Tibial nerve (tissue), 4 donors: ENCODE data around the gene TEX22. TPM values are rescaled to one million over a fixed set of nuclear protein-coding genes. Genes with fewer than 3 reads are reported as not detected.
"Not testable (repeated sequence)": the region's sequence is repeated elsewhere in the genome, so short reads cannot be mapped to it uniquely, and the experiment has no call there.

Experiments
- DNase-seq, 2 donors: peaks; one replicate each; pipeline ENCODE4 v3.0.0-alpha.2; 2019; ENCODE audit warnings: low spot score in 2 of 2
- H3K27ac ChIP-seq, 4 donors: fragments of 200-600 bp; sonication (generic) in 3 of 4; one replicate each; pipeline ENCODE4 v1.5.1; 2017 to 2019; ENCODE audit warnings: mild to moderate bottlenecking in 1 of 4
- H3K27me3 ChIP-seq, 2 donors: fragments of 200-600 bp; sonication (generic) in 1 of 2; one replicate each; pipeline versions ENCODE4 v1.5.1 to v1.6.0; 2017 to 2019
- H3K36me3 ChIP-seq, 3 donors: fragments of 200-600 bp; sonication (generic); one replicate each; pipeline ENCODE4 v1.5.1; 2018 to 2019
- H3K4me1 ChIP-seq, 4 donors: fragments of 200-600 bp; sonication (generic) in 3 of 4; one replicate each; pipeline ENCODE4 v1.5.1; 2017 to 2019
- H3K4me3 ChIP-seq, 4 donors: fragments of 200-600 bp; sonication (generic) in 3 of 4; one replicate each; pipeline ENCODE4 v1.5.1; 2017 to 2019; ENCODE audit warnings: mild to moderate bottlenecking in 1 of 4, moderate library complexity in 1 of 4
- H3K9me3 ChIP-seq, 4 donors: fragments of 200-600 bp; sonication (generic) in 3 of 4; one replicate each; pipeline ENCODE4 v1.5.1; 2017 to 2019
- CTCF ChIP-seq, 5 experiments: fragments of 200-600 bp in 3 of 5; fragments of 450-650 bp in 2 of 5; sonication (generic) in 3 of 5; IDR thresholded peaks; one replicate each; pipeline ENCODE4 v1.5.1; 2016 to 2019; ENCODE audit warnings: antibody characterized with exemption in 5 of 5, mild to moderate bottlenecking in 3 of 5, moderate library complexity in 2 of 5
- EP300 ChIP-seq, 2 donors: sonication (generic); formaldehyde crosslinking; IDR thresholded peaks; one replicate each; pipeline ENCODE4 v1.6.1; 2017; ENCODE audit warnings: antibody characterized with exemption in 2 of 2, mild to moderate bottlenecking in 1 of 2
- POLR2A ChIP-seq, 2 donors: fragments of 450-650 bp; IDR thresholded peaks; one replicate each; pipeline ENCODE4 v1.6.1; 2017; ENCODE audit warnings: antibody characterized with exemption in 2 of 2, mild to moderate bottlenecking in 2 of 2, moderate library complexity in 2 of 2
- WGBS, 2 donors: methylation state at CpG; one replicate each; pipeline ENCODE4 v1.1.5; 2018; 5-methylcytosine and 5-hydroxymethylcytosine counted together
- total RNA-seq, 4 donors: library from RNA; depleted of rRNA; stranded (reverse); fragments of >200 nt; gene quantifications; one replicate each; pipeline ENCODE4 v1.1.0, GENCODE V29; 2016

Gene TEX22
- total RNA-seq, 4 donors from 2014 or later, result 0.84 to 1.3 (median 1.0) TPM

DNA sequence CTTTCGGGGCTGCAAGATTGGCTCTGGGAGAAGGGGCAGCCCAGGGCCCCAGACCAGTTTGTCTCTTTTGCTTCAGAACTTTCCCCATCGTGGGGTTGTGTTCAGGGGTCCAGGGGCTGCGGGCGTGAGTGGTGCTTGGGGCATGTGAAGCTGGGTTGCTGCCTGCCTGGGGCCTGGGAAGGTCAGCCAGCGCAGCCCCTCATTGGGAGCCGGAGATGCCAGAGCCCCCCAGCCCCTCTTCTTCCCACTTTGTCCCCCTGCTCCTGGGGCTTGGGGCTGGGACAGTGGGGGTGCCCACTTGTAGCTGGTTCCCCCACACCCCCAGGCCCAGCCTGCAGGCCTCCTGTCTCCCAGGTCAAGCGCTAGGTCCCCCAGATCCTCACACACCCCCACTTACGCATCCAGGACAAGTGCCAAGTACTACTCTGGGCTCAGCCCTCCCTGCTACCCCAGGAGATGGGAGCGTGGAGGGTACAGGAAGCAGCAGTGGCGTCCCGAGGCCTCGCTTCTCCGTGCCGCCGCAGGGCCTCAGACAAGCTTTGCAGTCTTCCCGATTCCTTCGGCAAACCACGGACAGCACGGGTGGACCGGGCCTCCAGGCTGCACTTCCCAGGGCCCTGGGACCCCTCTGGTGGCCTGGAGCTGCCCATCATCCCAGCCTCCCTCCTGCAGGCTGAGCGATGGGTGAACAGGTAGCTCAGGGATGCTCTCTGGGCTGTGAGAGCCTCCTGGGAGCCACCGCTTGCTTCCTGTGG lies 42.3 kb upstream of the TEX22 start:
- no peaks in the 10 kb centered on the region for H3K9me3 ChIP-seq
- WGBS, 2 donors, result 83 to 91% methylated on average over 19 to 21 of the region's 22 CpGs
- DNase-seq, result no peak
- H3K36me3 ChIP-seq, result peaks cover 0 to 72% (median 4%) of the 10 kb centered on the region in 3 donors
- H3K27me3 ChIP-seq, result no peaks in the 10 kb centered on the region
- H3K4me1 ChIP-seq, result peaks cover 0 to 5% (median 0%) of the 10 kb centered on the region in 4 donors
- H3K27ac ChIP-seq, result no peak overlapping the region
- TF ChIP-seq POLR2A (IDR thresholded peaks at IDR 0.05) (no peak), EP300 (IDR thresholded peaks at IDR 0.05) (no peak), CTCF (IDR thresholded peaks at IDR 0.05) (no peak)
- no peak overlapping the region for H3K4me3 ChIP-seq

- no peak overlapping the region for H3K27ac ChIP-seq
- TF ChIP-seq EP300 (IDR thresholded peaks at IDR 0.05) (no peak), CTCF (IDR thresholded peaks at IDR 0.05) (no peak), POLR2A (IDR thresholded peaks at IDR 0.05) (no peak)
- no peaks in the 10 kb centered on the region for H3K9me3 ChIP-seq
- H3K4me1 ChIP-seq, result peaks cover 0 to 2% (median 0%) of the 10 kb centered on the region in 4 donors
- H3K4me3 ChIP-seq, result no peak overlapping the region
- no peak for DNase-seq
- WGBS, 2 donors, result 71 to 79% methylated on average over 9 of the region's 9 CpGs
- no peaks in the 10 kb centered on the region for H3K27me3 ChIP-seq
- H3K36me3 ChIP-seq, result peaks cover 0 to 78% (median 4%) of the 10 kb centered on the region in 3 donors
Measured at GRCh38 chr14:105356927-105357326, 41.4 kb upstream of the TEX22 start.

- Histone ChIP-seq H3K36me3 (peaks cover 0 to 79% (median 4%) of the 10 kb centered on the region in 3 donors), H3K4me1 (no peaks in the 10 kb centered on the region), H3K27me3 (no peaks in the 10 kb centered on the region), H3K27ac (no peak overlapping the region), H3K9me3 (peaks cover 0 to 2% (median 0%) of the 10 kb centered on the region in 4 donors), H3K4me3 (no peak overlapping the region)
- no peak for DNase-seq
- WGBS, 2 donors, result 93 to 94% methylated on average over 10 to 17 of the region's 17 CpGs
- TF ChIP-seq CTCF (IDR thresholded peaks at IDR 0.05) (no peak), POLR2A (IDR thresholded peaks at IDR 0.05) (no peak), EP300 (IDR thresholded peaks at IDR 0.05) (no peak)
Measured at GRCh38 chr14:105357626-105358025, 40.7 kb upstream of the TEX22 start.

DNA sequence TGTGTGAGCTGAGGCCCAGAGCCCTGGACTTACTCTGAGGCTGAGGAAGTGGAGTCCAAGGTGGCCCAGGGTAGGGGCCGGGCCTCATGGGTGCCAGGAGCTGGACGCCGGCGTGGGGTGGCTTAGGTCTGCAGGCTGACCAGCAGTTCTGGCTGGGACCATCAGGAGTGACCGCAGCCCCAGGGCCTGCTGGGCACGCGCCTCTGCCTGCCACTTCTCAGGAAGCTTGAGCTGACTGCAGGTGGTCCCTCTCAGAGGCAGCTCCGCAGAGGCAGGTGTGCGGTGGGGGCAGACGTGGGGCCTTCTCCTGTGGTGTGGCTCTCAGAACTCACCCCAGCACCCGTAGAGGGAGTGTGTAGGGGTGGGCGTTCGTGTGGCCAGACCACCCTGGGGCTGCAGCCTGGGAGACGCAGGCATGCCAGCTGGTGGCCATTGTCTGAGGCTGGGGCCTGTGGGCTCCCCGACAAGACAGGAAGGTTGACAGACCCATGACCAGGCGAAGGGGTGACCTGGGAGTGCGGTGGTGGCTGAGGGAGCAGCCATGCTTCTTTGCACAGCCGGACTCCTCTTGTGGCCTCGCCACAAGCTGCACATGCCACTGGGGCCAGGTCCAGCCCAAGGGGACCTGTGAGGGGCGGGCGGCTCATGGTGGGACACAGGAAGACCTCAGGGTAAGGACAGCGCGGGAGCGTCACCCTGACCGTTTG lies 40.0 kb upstream of the TEX22 start:
- no peaks in the 10 kb centered on the region for H3K4me1 ChIP-seq
- peaks cover 0 to 6% (median 0%) of the 10 kb centered on the region in 4 donors for H3K9me3 ChIP-seq
- H3K36me3 ChIP-seq, result peaks cover 0 to 79% (median 4%) of the 10 kb centered on the region in 3 donors
- TF ChIP-seq CTCF (IDR thresholded peaks at IDR 0.05) (no peak), POLR2A (IDR thresholded peaks at IDR 0.05) (no peak), EP300 (IDR thresholded peaks at IDR 0.05) (no peak)
- no peak for DNase-seq
- WGBS, 2 donors, result 91 to 92% methylated on average over 19 to 21 of the region's 25 CpGs
- H3K27ac ChIP-seq, result no peak overlapping the region
- no peak overlapping the region for H3K4me3 ChIP-seq
- H3K27me3 ChIP-seq, result no peaks in the 10 kb centered on the region

DNA sequence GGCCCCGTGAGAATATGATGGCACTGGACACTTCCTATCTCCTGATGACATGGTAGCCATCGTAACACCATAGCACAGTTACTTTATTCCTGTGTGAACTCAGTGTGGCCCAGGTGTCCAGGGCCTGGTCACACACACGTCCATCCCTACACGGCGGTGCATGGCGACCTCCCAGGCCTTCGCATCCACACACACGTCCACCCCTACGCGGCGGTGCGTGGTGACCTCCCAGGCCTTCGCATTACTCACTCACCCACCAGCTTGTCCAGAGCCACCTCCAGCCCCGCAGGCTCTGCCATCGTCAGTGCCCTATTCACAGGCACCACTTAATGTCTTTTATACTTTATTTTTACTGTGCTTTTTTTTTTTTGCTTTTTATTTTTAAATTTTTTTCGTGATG lies 39.4 kb upstream of the TEX22 start:
- Histone ChIP-seq H3K36me3 (peaks cover 0 to 75% (median 4%) of the 10 kb centered on the region in 3 donors), H3K4me1 (peaks cover 0 to 5% (median 0%) of the 10 kb centered on the region in 4 donors), H3K27me3 (no peaks in the 10 kb centered on the region), H3K27ac (no peak overlapping the region), H3K4me3 (no peak overlapping the region), H3K9me3 (peaks cover 0 to 6% (median 0%) of the 10 kb centered on the region in 4 donors)
- 91 to 93% methylated on average over 16 of the region's 16 CpGs for WGBS, 2 donors
- DNase-seq, result no peak
- no peak for TF ChIP-seq CTCF (IDR thresholded peaks at IDR 0.05)
- no peak for TF ChIP-seq EP300 (IDR thresholded peaks at IDR 0.05)
- no peak for TF ChIP-seq POLR2A (IDR thresholded peaks at IDR 0.05)

DNA sequence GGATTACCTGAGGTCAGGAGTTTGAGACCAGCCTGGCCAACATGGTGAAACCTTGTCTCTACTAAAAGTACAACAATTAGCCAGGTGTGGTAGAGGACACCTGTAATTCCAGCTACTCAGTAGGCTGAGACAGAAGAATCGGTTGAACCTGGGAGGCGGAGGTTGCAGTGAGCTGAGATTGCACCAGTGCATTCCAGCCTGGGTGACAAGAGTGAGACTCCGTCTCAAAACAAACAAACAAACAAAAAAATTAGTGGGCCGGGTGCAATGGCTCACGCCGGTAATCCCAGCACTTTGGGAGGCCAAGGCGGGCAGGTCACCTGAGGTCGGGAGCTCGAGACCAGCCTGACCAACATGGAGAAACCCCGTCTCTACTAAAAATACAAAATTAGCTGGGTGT lies 36.9 kb upstream of the TEX22 start:
- not testable (repeated sequence) for DNase-seq, H3K4me3 ChIP-seq, H3K27me3 ChIP-seq, H3K9me3 ChIP-seq, H3K27ac ChIP-seq
- Histone ChIP-seq H3K4me1 (peaks cover 0 to 15% (median 0%) of the 10 kb centered on the region in 4 donors), H3K36me3 (peaks cover 0 to 50% (median 0%) of the 10 kb centered on the region in 3 donors)
- WGBS, 2 donors, result 95 to 98% methylated on average over 10 of the region's 10 CpGs
